Mesenteric fat pad (tissue), 1 donor: ENCODE data around the gene OR10H1. TPM values are rescaled to one million over a fixed set of nuclear protein-coding genes. Genes with fewer than 3 reads are reported as not detected.
"Not testable (repeated sequence)": the region's sequence is repeated elsewhere in the genome, so short reads cannot be mapped to it uniquely, and the experiment has no call there.

ENCODE experiments used
- DNase-seq: peaks from one replicate; pipeline ENCODE4 v3.0.0-alpha.2; 2020; ENCODE audit warnings: low spot score
- total RNA-seq: library from RNA; stranded (reverse); fragmentation: NEBNext Ultra II Directional; extraction: Animal tissue kit (Norgen Biotek cat#: 25700); gene quantifications from one replicate; pipeline ENCODE4 v1.2.1, GENCODE V29; 2021
- donor health status: DM: yes; HTN: yes; CAD: no.

OR10H1 gene
- total RNA-seq, 1 donor from 2014 or later, result not detected

GRCh38 chr19:15828611-15829305 lies 13.3 kb upstream of the OR10H1 start:
- DNase-seq, result not testable (repeated sequence)

GRCh38 chr19:15828121-15828610 lies 12.7 kb upstream of the OR10H1 start:
- no peak for DNase-seq

DNA sequence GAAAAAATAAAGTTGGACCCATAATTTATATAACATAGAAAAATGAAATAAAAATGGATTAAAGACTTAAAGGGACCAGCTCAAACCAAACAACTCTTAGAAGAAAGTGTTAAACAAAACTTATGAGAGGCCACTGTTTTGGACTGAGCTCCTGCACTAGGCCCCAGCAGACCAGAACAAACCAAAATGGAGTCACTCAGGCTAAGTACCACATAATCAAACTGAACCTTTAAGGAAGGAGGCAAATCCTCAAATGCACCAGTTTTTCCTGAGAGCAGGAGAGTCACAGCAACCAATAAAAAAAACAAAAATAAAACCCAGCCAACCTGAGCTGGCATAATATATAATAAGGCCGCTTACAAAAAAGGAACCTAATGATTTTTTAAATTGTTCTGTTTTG lies 10.3 kb upstream of the OR10H1 start:
- no peak for DNase-seq

DNA sequence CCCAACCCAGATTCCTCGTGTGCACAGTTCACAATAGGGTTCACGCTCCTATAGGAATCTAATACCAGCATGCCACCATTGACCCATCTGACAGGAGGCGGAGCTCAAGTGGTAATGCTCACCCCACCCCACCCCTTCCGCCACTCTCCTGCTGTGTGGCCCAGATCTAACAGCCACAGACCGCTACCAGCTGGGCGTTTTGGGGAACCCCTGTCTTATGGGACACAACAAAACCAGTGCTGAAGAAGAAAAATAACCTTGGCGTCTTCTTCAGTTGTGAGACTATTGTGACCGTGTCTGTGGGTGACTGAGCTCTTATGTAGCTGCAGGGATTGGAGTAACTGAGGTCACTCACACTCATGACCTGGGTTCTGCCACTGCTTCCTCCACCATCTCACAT lies 5.2 kb upstream of the OR10H1 start:
- no peak for DNase-seq

DNA sequence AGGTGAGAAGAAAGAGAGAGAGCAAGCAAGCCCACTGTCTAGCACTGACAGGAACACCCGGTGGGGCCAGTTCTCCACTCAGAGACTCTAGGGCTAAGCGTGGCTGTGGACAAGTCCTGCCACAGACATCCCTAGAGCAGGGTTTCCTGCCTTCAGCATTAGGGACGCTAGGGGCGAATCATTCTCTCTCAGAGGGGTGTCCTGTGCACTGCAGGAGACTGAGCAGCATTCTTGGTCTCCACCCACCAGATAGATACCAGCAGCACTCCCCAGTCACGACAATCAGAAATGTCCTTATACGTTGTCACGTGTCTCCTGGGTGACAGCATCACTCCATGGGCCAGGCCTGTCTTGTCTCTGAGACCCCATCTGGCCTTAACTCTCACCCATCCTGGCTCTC lies 1.5 kb downstream of the OR10H1 start:
- DNase-seq, result no peak

GRCh38 chr19:15812060-15812722 lies 3.3 kb downstream of the OR10H1 start:
- no peak for DNase-seq

DNA sequence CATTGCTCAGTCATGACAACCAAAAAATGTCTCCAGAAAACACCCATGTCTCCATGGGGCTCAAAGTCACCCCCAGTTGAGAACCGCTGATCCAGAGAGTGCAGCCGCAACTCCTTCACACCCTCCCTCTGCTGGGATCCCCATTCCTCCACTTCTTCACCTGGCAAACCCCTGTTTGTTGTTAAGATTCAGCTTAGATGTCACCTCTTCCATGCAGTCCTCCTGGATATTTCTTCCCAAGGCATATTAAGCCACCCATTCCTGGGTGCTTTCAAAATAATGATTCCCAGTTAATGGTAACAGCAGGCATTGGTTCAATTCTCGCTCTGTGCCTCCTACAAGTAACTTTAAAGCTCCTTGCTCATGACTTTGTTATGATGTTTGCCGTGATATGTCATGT lies 4.0 kb downstream of the OR10H1 start:
- DNase-seq, result no peak

DNA sequence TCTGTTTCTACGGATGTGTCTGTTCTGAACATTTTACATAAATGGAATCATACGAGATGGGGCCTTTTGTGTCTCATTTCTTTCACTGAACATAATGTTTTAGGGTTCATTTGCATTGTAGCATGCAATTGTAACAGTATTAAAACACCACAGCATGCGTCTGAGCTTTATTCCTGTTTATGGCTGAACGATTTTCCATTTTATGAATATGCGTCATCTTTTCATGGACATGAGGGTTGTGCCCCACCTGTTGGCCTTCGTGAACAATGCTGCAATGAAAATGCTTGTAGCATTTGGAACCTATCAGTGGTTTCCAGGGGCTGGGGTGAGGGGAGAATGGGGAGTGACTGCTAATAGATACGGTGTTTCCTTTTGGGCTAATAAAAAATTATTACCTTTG lies 5.1 kb downstream of the OR10H1 start:
- no peak for DNase-seq

GRCh38 chr19:15794279-15794678 lies 21.2 kb downstream of the OR10H1 start:
- not testable (repeated sequence) for DNase-seq

DNA sequence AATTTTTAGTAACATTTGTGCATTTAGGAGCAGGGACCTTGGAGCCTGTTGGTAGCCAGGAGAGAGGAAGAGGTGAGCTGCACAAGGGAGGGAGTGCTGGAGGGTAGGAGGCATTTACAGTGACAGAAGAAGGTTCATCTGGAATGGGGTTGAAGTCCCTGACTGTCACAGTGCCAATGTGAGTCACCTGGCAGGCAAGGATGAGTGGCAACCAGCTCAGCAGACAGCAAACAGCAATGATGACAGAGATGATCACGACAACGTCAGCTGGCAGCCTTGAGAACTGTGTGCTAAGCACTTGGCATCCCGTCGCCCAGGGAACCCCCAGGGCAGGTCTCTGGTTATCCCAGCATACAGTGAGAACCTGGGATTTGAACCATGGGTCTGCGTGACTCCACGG lies 25.4 kb downstream of the OR10H1 start:
- no peak for DNase-seq

DNA sequence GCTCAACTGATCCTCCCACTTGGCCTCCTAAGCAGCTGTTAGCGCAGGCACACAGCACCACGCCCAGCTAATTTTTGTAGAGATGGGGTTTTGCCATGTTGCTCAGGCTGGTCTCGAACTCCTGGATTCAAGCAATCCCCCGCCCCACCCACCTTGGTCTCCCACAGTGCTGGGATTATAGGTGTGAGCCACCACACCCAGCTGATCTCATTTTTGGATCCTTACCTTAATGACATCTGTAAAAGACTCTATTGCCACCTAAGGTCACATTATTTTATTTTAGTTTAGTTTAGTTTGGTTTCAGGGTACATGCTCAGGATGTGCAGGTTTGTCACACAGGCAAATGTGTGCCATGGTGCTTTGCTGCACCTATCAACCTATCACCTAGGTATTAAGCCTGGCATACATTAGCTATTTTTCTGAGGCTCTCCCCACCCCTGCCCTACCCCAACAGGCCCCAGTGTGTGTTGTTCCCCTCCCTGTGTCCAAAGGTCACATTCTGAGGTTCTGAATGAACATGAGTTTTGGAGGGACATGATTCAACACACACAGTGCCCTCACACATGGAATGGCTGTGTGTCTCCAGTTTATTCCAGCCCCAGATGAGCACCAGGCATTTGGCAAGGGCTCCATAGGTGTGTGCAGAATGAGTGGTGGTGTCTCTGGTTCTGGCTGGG lies 26.7 kb downstream of the OR10H1 start:
- no peak for DNase-seq

GRCh38 chr19:15787611-15788155 lies 27.8 kb downstream of the OR10H1 start, which contains the start of gene OR10H5:
Gene OR10H5, plus strand, starts transcription at chr19:15787661. Its CDS starts 6,388 bp downstream, at chr19:15794049.
- DNase-seq, result no peak

GRCh38 chr19:15782896-15783295 lies 32.6 kb downstream of the OR10H1 start:
- peak; percentile 18 for DNase-seq

DNA sequence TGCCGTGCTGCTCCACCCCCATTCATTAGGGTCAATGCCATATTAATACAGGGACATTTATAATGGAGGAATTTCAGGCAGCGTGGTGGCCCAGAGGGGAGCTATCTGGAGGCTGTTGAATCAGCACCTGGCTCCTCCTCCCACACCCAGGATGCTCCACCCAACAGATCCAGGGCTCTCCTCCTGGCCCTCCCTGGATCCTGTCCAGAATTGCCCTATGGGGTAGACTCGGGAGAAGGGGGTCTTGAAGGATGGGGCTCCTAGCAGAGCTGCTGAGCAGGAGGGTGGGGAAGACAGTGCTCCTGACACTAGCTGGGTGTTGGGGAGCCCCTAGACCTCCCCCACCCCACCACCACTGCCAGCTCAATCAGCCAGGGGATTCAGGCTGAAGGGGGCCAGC lies 33.3 kb downstream of the OR10H1 start:
- peak; percentile 71 for DNase-seq

GRCh38 chr19:15781661-15782060 lies 33.8 kb downstream of the OR10H1 start:
- DNase-seq, result no peak

DNA sequence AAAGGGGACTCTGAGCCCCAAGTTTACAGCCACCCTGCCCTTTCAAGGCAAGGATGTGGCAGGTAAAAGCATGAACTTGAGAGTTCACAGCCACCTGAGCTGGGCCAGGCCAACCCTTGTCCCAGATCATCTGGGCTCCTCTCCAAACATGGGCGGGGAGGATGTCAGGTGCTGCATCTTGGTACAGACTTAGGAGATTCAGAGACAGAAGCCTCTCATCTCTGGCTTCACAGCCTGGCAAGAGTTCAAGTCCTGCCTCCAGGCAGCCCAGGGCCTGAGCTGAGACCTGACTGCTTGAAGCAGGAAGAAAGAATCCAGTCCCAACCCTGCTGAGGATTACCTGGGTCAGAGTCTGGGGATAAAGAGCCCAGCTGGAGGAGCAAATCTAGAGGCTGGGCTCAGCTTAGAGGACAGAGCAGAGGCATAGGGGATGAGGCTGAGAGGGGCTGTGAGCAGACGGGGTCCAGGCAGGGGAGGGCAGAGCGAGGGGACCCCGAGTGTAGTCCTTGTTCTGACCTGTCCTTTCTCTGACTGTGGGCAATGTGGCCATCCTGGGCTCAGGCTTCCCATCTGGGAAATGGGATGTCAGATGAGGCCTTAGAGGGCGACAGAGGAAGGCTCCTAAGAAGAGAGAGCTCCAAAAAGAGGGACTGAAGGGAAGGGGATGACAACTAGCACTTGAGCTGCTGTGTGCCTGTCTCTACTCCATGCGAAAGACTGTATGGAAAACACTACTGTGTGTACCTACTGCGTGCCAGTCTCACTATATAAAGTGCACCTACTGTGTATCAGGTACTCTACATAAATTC lies 34.6 kb downstream of the OR10H1 start:
- DNase-seq, result peak; percentile 73

DNA sequence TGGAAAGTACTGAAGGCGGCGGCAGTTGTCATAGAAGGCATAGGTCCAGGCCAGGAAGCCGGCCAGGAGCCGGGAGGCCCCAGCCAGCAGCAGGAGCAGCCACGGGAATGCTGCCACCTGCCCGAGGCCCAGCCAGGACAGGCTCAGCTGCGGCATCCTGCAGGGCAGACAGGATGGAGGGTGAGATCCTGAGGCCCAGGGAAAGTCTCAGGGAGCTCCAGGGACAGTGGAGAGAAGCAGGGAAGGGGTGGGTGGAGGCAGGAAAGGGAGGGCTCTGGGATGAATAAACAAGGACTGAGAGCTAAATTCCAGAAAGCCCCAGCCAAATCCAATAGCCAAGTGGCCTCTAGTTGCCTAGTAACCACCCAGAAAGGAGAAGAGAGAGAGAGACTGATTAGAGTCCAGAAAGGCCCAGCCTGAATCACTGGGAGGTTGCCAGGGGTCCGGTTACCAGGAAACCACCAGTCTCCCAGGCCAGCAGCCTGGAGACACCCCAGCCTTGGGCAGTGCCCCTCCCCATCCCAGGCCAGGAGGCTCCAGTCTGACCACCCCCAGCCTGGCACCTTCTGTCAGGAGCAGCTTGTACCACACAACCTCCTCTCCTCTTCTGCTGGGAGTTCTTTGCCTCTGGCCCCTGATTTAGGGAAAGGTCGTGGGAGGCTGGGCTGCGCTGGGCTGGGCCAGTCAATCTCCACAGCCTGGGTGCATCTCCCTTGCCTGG lies 35.5 kb downstream of the OR10H1 start:
- peak; percentile 89 for DNase-seq

DNA sequence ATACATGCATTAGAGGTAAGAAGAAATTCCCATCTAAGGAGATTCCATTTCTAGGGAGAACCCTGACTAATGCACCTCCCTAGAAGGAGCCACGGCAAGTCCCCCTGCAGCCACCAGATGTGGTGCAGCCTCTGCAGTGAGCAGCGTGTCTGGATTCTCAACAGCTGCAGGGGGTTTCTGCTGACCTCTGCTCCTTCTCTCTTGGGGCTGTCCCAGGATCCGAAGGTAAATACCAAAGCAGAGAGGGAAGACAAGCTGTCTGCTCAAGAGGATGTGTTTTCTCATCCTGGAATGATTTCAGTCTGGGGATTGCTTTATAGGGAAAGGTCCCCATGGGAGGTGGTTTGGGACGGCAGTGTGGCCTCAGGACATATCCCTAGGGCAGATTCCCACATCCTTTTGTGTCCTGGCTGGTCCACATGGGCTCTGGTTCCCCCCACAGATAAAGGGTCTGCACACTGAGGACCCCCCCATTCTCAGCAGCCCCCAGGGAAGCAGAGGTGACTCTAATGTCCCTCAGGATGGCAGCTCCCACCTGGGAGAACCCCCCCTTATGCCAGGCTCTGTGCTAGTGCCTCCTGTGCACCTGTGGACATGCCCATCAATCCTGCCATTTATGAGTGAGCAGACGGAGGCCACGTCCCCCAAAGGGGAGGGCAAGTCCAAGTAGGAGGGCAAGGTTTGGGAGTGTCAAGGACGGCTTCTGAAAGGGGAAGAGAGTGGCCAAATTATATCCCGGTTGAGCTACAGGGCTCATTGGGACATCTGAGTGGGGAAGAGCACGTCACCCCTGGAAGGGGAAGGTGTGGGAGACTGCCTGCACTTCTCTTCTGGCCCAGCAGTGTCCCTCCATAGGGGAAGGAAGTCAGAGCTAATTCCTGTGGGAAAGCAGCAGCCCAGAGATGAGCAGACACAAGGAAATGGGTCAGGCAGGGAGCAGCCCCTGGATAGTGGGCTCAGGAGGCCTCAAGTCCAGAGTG lies 38.2 kb downstream of the OR10H1 start:
- DNase-seq, result no peak

- no peak for DNase-seq
Measured at GRCh38 chr19:15776264-15776663, 39.2 kb downstream of the OR10H1 start.
